K562 (cell line): ENCODE data around the gene LDB2. TPM values are rescaled to one million over a fixed set of nuclear protein-coding genes. Genes with fewer than 3 reads are reported as not detected.

Source experiments
- ATAC-seq: fragments of 200-7000 bp; cut with Tn5 transposase; 3 replicates; pipeline ENCODE4 v1.9.1; 2020; ENCODE audit warnings: moderate library complexity
- BruUV-seq: library from RNA; stranded (reverse); fragments of 400-500 nt; replicated peaks from 2 replicates; lab custom pipeline; 2021; lab: Mats Ljungman, UMichigan
- CTCF ChIA-PET: fragments of 300-600 bp; formaldehyde crosslinking; extraction: SDS; loops from one replicate; lab custom pipeline; 2021; ENCODE audit warnings: low intra/inter-chr PET ratio; lab: Yijun Ruan, JAX
- POLR2A ChIA-PET: fragments of 300-600, 350-650 bp; sonication (Branson Sonifier 250); formaldehyde crosslinking; extraction: SDS; loops from one replicate; lab custom pipeline; 2021; ENCODE audit warnings: antibody characterized with exemption, inconsistent platforms; lab: Yijun Ruan, JAX
- DNase-seq, 4 experiments: peaks; one replicate each; pipeline versions ENCODE4 v3.0.0 to v3.0.0-alpha.2; 2011 to 2018; ENCODE audit warnings: low spot score in 3 of 4, mixed read lengths in 3 of 4; ENCODE audit errors: extremely low read depth in 1 of 4
- FAIRE-seq: peaks from 2 replicates; lab custom pipeline; 2011; peaks lifted over from hg19 to GRCh38; lab: Jason Lieb, UNC
- H2AFZ ChIP-seq: 2 replicates; pipeline ENCODE4 v1.6.0; 2011; ENCODE audit warnings: low read depth, low read length, control low read depth, inconsistent platforms
- H3K27ac ChIP-seq: fragments of 200-600 bp; 3 replicates; pipeline ENCODE4 v1.8.0; 2011; ENCODE audit warnings: low read depth, mild to moderate bottlenecking, control low read depth, inconsistent platforms, low read length, moderate library complexity, mixed read lengths; ENCODE audit errors: extremely low read depth
- H3K27me3 ChIP-seq, 2 experiments: fragments of 300-600 bp in 1 of 2; 2 replicates in 1 of 2; 3 replicates in 1 of 2; pipeline versions ENCODE4 v1.6.0 to v1.8.0; 2011; ENCODE audit warnings: inconsistent platforms in 2 of 2, low read length in 2 of 2, mild to moderate bottlenecking in 1 of 2, mixed read lengths in 1 of 2, moderate library complexity in 1 of 2; ENCODE audit not compliant: control insufficient read depth in 2 of 2, insufficient read depth in 2 of 2
- H3K36me3 ChIP-seq: fragments of 300-600 bp; 3 replicates; pipeline ENCODE4 v1.8.0; 2011; ENCODE audit warnings: mild to moderate bottlenecking, low read length, inconsistent platforms; ENCODE audit not compliant: control insufficient read depth, insufficient read depth
- H3K4me1 ChIP-seq, 2 experiments: fragments of 200-600 bp in 1 of 2; replicated peaks in 1 of 2; 2 replicates in 1 of 2; 3 replicates in 1 of 2; pipeline versions ENCODE4 v1.5.1 to v1.8.0; 2011; ENCODE audit warnings: inconsistent platforms in 2 of 2, low read length in 2 of 2, mild to moderate bottlenecking in 1 of 2, mixed read lengths in 1 of 2, moderate library complexity in 1 of 2; ENCODE audit not compliant: control insufficient read depth in 2 of 2, insufficient read depth in 2 of 2
- H3K4me2 ChIP-seq: 2 replicates; pipeline ENCODE4 v1.6.1; 2011; ENCODE audit warnings: low read length, control low read depth, inconsistent platforms, mixed read lengths; ENCODE audit not compliant: insufficient read depth
- H3K4me3 ChIP-seq: fragments of 200-600 bp; sonication (generic), shearing (Covaris generic); 2 replicates; pipeline ENCODE4 v1.5.1; 2016; ENCODE audit warnings: control low read depth, inconsistent platforms
- H3K79me2 ChIP-seq: fragments of 200-600 bp; 3 replicates; pipeline ENCODE4 v1.8.0; 2011; ENCODE audit warnings: low read length, inconsistent platforms; ENCODE audit not compliant: control insufficient read depth, insufficient read depth
- H3K9ac ChIP-seq, 2 experiments: 2 replicates each; pipeline versions ENCODE4 v1.6.0 to v1.6.1; 2011; ENCODE audit warnings: low read depth in 2 of 2, low read length in 2 of 2, control low read depth in 1 of 2, inconsistent platforms in 1 of 2, mild to moderate bottlenecking in 1 of 2, mixed read lengths in 1 of 2; ENCODE audit not compliant: insufficient read depth in 1 of 2
- H3K9me1 ChIP-seq: one replicate; pipeline ENCODE4 v1.6.0; 2011; ENCODE audit warnings: inconsistent platforms, mild to moderate bottlenecking, low read length, moderate library complexity; ENCODE audit not compliant: control insufficient read depth, insufficient read depth
- H3K9me3 ChIP-seq: replicated peaks from 2 replicates; pipeline ENCODE4 v1.5.1; 2011; ENCODE audit warnings: low read depth, low read length, inconsistent platforms; ENCODE audit not compliant: control insufficient read depth, insufficient read depth
- H4K20me1 ChIP-seq: replicated peaks from 2 replicates; pipeline ENCODE4 v1.6.1; 2011; ENCODE audit warnings: low read length, inconsistent platforms, mixed read lengths; ENCODE audit not compliant: control insufficient read depth, insufficient read depth
- ARNT ChIP-seq, 2 experiments: fragments of 450-650 bp; IDR thresholded peaks; 2 replicates each; pipeline ENCODE4 v1.6.1; 2016; ENCODE audit warnings: mild to moderate bottlenecking in 1 of 2
- ATF1 ChIP-seq, 2 experiments: fragments of 450-650 bp in 1 of 2; IDR thresholded peaks; 2 replicates each; pipeline ENCODE4 v1.6.1; 2016; ENCODE audit warnings: missing compliant biosample characterization in 1 of 2, missing genetic modification characterization in 1 of 2
- FOXJ2 ChIP-seq: fragments of 200-800 bp; sonication (Bioruptor generic); IDR thresholded peaks from 2 replicates; pipeline ENCODE4 v1.6.1; 2016; ENCODE audit warnings: missing genetic modification characterization, missing compliant biosample characterization
- PCBP1 ChIP-seq: fragments of 200-400 bp; formaldehyde crosslinking; IDR thresholded peaks from 2 replicates; pipeline ENCODE4 v1.6.1; 2018; ENCODE audit warnings: mild to moderate bottlenecking, low read depth, low read length; ENCODE audit not compliant: poor library complexity, severe bottlenecking
- PHF20 ChIP-seq: fragments of 450-650 bp; IDR thresholded peaks from 2 replicates; pipeline ENCODE4 v1.6.1; 2018; ENCODE audit not compliant: partially characterized antibody
- PHF8 ChIP-seq: fragments of 200-600 bp; sonication (generic); IDR thresholded peaks from 2 replicates; pipeline ENCODE4 v1.6.1; 2012; ENCODE audit warnings: mixed run types, mild to moderate bottlenecking, inconsistent platforms, low read length, moderate library complexity, borderline replicate concordance
- POLR2AphosphoS2 ChIP-seq: IDR thresholded peaks from 2 replicates; pipeline ENCODE4 v1.6.1; 2012; ENCODE audit warnings: low read length, improper control_type of control experiment
- PRDM10 ChIP-seq: fragments of 450-650 bp; IDR thresholded peaks from 2 replicates; pipeline ENCODE4 v1.6.1; 2018; ENCODE audit not compliant: partially characterized antibody
- PTBP1 ChIP-seq: fragments of 200-400 bp; formaldehyde crosslinking; IDR thresholded peaks from 2 replicates; pipeline ENCODE4 v1.6.1; 2017; ENCODE audit warnings: low read depth, low read length
- RBM39 ChIP-seq: fragments of 200-400 bp; formaldehyde crosslinking; optimal IDR thresholded peaks from 2 replicates; pipeline ENCODE3; 2018; ENCODE audit warnings: low read depth, low read length
- RHOXF2B ChIP-seq: fragments of 250-450 bp; sonication (Bioruptor Pico); conservative IDR thresholded peaks from 2 replicates; pipeline ENCODE4 v1.5.1; 2021
- SIN3B ChIP-seq: fragments of 450-650 bp; IDR thresholded peaks from 2 replicates; pipeline ENCODE4 v1.6.1; 2017; ENCODE audit warnings: low read depth, mild to moderate bottlenecking, moderate library complexity
- SNIP1 ChIP-seq: fragments of 450-650 bp; IDR thresholded peaks from 2 replicates; pipeline ENCODE4 v1.7.1; 2017; ENCODE audit warnings: low read depth, mild to moderate bottlenecking
- TAF15 ChIP-seq: fragments of 200-400 bp; formaldehyde crosslinking; IDR thresholded peaks from 2 replicates; pipeline ENCODE4 v1.6.1; 2017; ENCODE audit warnings: mild to moderate bottlenecking, low read depth, low read length, moderate library complexity
- U2AF1 ChIP-seq: fragments of 200-400 bp; formaldehyde crosslinking; optimal IDR thresholded peaks from 2 replicates; pipeline ENCODE3; 2017; ENCODE audit warnings: mild to moderate bottlenecking, low read depth, low read length, moderate library complexity
- ZNF239 ChIP-seq: fragments of 250-450 bp; sonication (Bioruptor Pico); IDR thresholded peaks from 2 replicates; pipeline ENCODE4 v1.4.0; 2020; ENCODE audit warnings: mild to moderate bottlenecking
- ZNF347 ChIP-seq: fragments of 450-650 bp; formaldehyde crosslinking; IDR thresholded peaks from 2 replicates; pipeline ENCODE4 v1.4.0; 2020; ENCODE audit warnings: low read depth, mild to moderate bottlenecking, moderate library complexity
- ZNF431 ChIP-seq: sonication (generic); formaldehyde crosslinking; IDR thresholded peaks from 2 replicates; pipeline ENCODE4 v1.8.0; 2022; ENCODE audit warnings: mild to moderate bottlenecking, missing genetic modification reagents
- ZNF445 ChIP-seq: fragments of 250-450 bp; sonication (Bioruptor Pico); IDR thresholded peaks from 2 replicates; pipeline ENCODE4 v1.4.0; 2020; ENCODE audit warnings: low read depth, mild to moderate bottlenecking, moderate library complexity
- ZNF76 ChIP-seq: fragments of 250-450 bp; sonication (Bioruptor Pico); IDR thresholded peaks from 2 replicates; pipeline ENCODE4 v1.4.0; 2020; ENCODE audit warnings: mild to moderate bottlenecking, moderate library complexity, borderline replicate concordance
- WGBS: fragments of 100-300 bp; shearing (Covaris generic); methylation state at CpG from one replicate; pipeline ENCODE4 v1.1.6; 2016; ENCODE audit warnings: low coverage, mixed read lengths; ENCODE audit not compliant: insufficient coverage; ENCODE audit errors: missing lambda C conversion rate; 5-methylcytosine and 5-hydroxymethylcytosine counted together
- in situ Hi-C: fragments of 300-500 bp; cut with MboI; formaldehyde crosslinking; loops from 4 replicates; pipeline ENCODE4 v1.15.0; 2018; ENCODE audit warnings: inconsistent platforms, mixed read lengths
- intact Hi-C: fragments of 100-400 bp; cut with micrococcal nuclease; formaldehyde crosslinking; loops from 2 replicates; pipeline ENCODE4 v1.14.2; 2022
- polyA plus RNA-seq, 8 experiments: library from polyadenylated mRNA; depleted of rRNA in 4 of 8; stranded (reverse) in 5 of 8; unstranded in 3 of 8; fragments of >200 nt; fragmentation: Nextera tagmentation in 2 of 8; fragmentation: Illumina TruSeq in 1 of 8; extraction: Ambion mirVana in 2 of 8; extraction: Trizol in 1 of 8; gene quantifications; 2 replicates each; pipeline versions ENCODE4 v1.2.1 to v1.2.3, GENCODE V29; 2011 to 2014; ENCODE audit warnings: inconsistent platforms in 1 of 8, missing spikeins in 1 of 8
- total RNA-seq, 7 experiments: library from RNA; depleted of rRNA in 6 of 7; stranded (reverse); fragments of >200 nt in 6 of 7; fragmentation: Illumina TruSeq in 2 of 7; extraction: Trizol in 2 of 7; gene quantifications; 2 replicates each; pipeline versions ENCODE4 v1.2.1 to v1.2.3, GENCODE V29; 2011 to 2021; ENCODE audit warnings: low replicate concordance in 1 of 7

Gene LDB2
- total and polyA plus RNA-seq, 9 of the 15 experiments (the other 6 are each of a cell fraction or from before 2014, with no cell fraction given) = 0.10 to 0.20 TPM; not detected in 7

- TF ChIP-seq ZNF239 (CRISPR knock-in tag) (no peak), ZNF347 (CRISPR knock-in tag) (no peak), ARNT (IDR thresholded peaks at IDR 0.05) (no peak)
These were observed 109.6 kb downstream of the LDB2 start (continued) for GRCh38 chr4:16788868-16789267.

GRCh38 chr4:16785793-16786527 lies 112.5 kb downstream of the LDB2 start:
- H3K27ac ChIP-seq = no peak overlapping the region
- no TSS peak for BruUV-seq
- peaks cover 0 to 5% of the 10 kb centered on the region in 2 experiments; a peak in 2 of 5 replicates for H3K27me3 ChIP-seq
- no peak overlapping the region for H2AFZ ChIP-seq
- CTCF ChIA-PET = no interaction called here
- H3K9ac ChIP-seq = no peak overlapping the region
- no peaks in the 10 kb centered on the region for H3K9me3 ChIP-seq
- H3K4me2 ChIP-seq = no peak overlapping the region
- H3K79me2 ChIP-seq = no peaks in the 10 kb centered on the region
- no peak for DNase-seq
- H4K20me1 ChIP-seq = no peaks in the 10 kb centered on the region
- H3K9me1 ChIP-seq = no peaks in the 10 kb centered on the region
- H3K36me3 ChIP-seq = no peaks in the 10 kb centered on the region
- POLR2A ChIA-PET = no interaction called here
- FAIRE-seq = no peak
- H3K4me3 ChIP-seq = no peak overlapping the region
- whole genome bisulfite sequencing = 0% methylated on average over 6 of the region's 6 CpGs
- H3K4me1 ChIP-seq = no peaks in the 10 kb centered on the region
- in situ Hi-C loops (no loop called here), intact Hi-C loops (no loop called here)
- no peak for ATAC-seq
- TF ChIP-seq SIN3B = no peak
- no peak for TF ChIP-seq POLR2AphosphoS2
- no peak for TF ChIP-seq ATF1 (CRISPR knock-in tag; IDR thresholded peaks at IDR 0.05)
- no peak for TF ChIP-seq ATF1 (tag; IDR thresholded peaks at IDR 0.05)
- no peak for TF ChIP-seq U2AF1
- no peak for TF ChIP-seq RBM39
- no peak for TF ChIP-seq PCBP1
- TF ChIP-seq ZNF76 (CRISPR knock-in tag) = no peak
- TF ChIP-seq TAF15 = no peak
- no peak for TF ChIP-seq PHF20
- no peak for TF ChIP-seq PHF8
- TF ChIP-seq ZNF431 = no peak
- no peak for TF ChIP-seq ZNF445 (CRISPR knock-in tag)
- no peak for TF ChIP-seq FOXJ2 (tag)
- no peak for TF ChIP-seq RHOXF2B
- no peak for TF ChIP-seq PTBP1
- TF ChIP-seq PRDM10 = no peak
- no peak for TF ChIP-seq SNIP1
